Mucosa of descending colon (tissue), 3 donors: ENCODE measurements around the gene POP4. TPM values are rescaled to one million over a fixed set of nuclear protein-coding genes. Genes with fewer than 3 reads are reported as not detected.
A peak's percentile ranks its signal among the peaks of the same experiment; 100 is the strongest.

ENCODE experiments used
- ATAC-seq: fragments of 200-7000 bp; cut with Tn5 transposase; one replicate; pipeline ENCODE4 v1.9.1; 2020; ENCODE audit warnings: mild to moderate bottlenecking, moderate library complexity
- DNase-seq, 3 donors: peaks; one replicate each; pipeline ENCODE4 v3.0.0-alpha.2; 2020
- H3K36me3 ChIP-seq: fragments of 200-600 bp; one replicate; pipeline ENCODE4 v1.8.0; 2021; ENCODE audit warnings: low read depth, mild to moderate bottlenecking
- H3K4me1 ChIP-seq: fragments of 200-600 bp; one replicate; pipeline ENCODE4 v1.8.0; 2021; ENCODE audit warnings: low read depth, mild to moderate bottlenecking
- H3K4me3 ChIP-seq: fragments of 200-600 bp; one replicate; pipeline ENCODE4 v1.8.0; 2021; ENCODE audit warnings: mild to moderate bottlenecking
- H3K9me3 ChIP-seq: fragments of 200-600 bp; one replicate; pipeline ENCODE4 v1.8.0; 2021; ENCODE audit warnings: mild to moderate bottlenecking
- intact Hi-C, 2 donors: fragments of 100-400 bp; cut with DNase I in 1 of 2; cut with micrococcal nuclease in 1 of 2; formaldehyde crosslinking; loops; one replicate each; pipeline versions ENCODE4 v1.11.0 to v1.11.1; 2022; cut with DNase I, micrococcal nuclease
- total RNA-seq, 3 donors: library from RNA; stranded (reverse); fragmentation: NEBNext Ultra II Directional in 2 of 3; extraction: Animal tissue kit (Norgen Biotek cat#: 25700) in 2 of 3; gene quantifications; one replicate each; pipeline versions ENCODE4 v1.2.1 to v1.2.4, GENCODE V29; 2021 to 2023
- TF ChIP-seq, protein P1 (sequence below): fragments of 200-600 bp; IDR thresholded peaks from one replicate; pipeline ENCODE4 v1.8.0; 2022; ENCODE audit warnings: antibody characterized with exemption, mild to moderate bottlenecking
- donor health status: DM: no; HTN: no; CAD: no; lungs with moderate emphysema.
- donor health status: DM: no; HTN: no; CAD: no.
- donor health status: DM: no; HTN: yes; CAD: no.

The POP4 gene
- total RNA-seq, 3 donors from 2014 or later: 53.1 to 67.1 (median 65.6) TPM

GRCh38 chr19:29618434-29618833 lies 12.4 kb downstream of the POP4 start:
- no peaks in the 10 kb centered on the region for H3K4me1 ChIP-seq
- DNase-seq (peak in 1 of 3 donors; percentile 32), ATAC-seq (no peak)
- intact Hi-C loops: loop anchor here in 1 of 2 donors (10.0 kb wide), 1 partner anchor 76 kb away; no protein-coding TSS in a partner anchor
- no peaks in the 10 kb centered on the region for H3K36me3 ChIP-seq
- no peak overlapping the region for H3K4me3 ChIP-seq
- TF ChIP-seq, protein P1, sequence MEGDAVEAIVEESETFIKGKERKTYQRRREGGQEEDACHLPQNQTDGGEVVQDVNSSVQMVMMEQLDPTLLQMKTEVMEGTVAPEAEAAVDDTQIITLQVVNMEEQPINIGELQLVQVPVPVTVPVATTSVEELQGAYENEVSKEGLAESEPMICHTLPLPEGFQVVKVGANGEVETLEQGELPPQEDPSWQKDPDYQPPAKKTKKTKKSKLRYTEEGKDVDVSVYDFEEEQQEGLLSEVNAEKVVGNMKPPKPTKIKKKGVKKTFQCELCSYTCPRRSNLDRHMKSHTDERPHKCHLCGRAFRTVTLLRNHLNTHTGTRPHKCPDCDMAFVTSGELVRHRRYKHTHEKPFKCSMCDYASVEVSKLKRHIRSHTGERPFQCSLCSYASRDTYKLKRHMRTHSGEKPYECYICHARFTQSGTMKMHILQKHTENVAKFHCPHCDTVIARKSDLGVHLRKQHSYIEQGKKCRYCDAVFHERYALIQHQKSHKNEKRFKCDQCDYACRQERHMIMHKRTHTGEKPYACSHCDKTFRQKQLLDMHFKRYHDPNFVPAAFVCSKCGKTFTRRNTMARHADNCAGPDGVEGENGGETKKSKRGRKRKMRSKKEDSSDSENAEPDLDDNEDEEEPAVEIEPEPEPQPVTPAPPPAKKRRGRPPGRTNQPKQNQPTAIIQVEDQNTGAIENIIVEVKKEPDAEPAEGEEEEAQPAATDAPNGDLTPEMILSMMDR: no peak
- H3K9me3 ChIP-seq: no peaks in the 10 kb centered on the region

GRCh38 chr19:29618871-29619270 lies 12.8 kb downstream of the POP4 start:
- peak in 1 of 3 donors; percentile 10 for DNase-seq
- no peaks in the 10 kb centered on the region for H3K9me3 ChIP-seq
- H3K36me3 ChIP-seq: no peaks in the 10 kb centered on the region
- TF ChIP-seq, protein P1: no peak
- no peak overlapping the region for H3K4me3 ChIP-seq
- no peak for ATAC-seq
- H3K4me1 ChIP-seq: no peaks in the 10 kb centered on the region
- intact Hi-C loops: loop anchor here in 1 of 2 donors (10.0 kb wide), 1 partner anchor 76 kb away; no protein-coding TSS in a partner anchor

- H3K4me3 ChIP-seq: no peak overlapping the region
- no peaks in the 10 kb centered on the region for H3K4me1 ChIP-seq
- peak in 2 of 3 donors; percentile 25 to 48 for DNase-seq
- intact Hi-C loops: no loop called here
- TF ChIP-seq, protein P1: no peak
- ATAC-seq: peak; percentile 18
- no peaks in the 10 kb centered on the region for H3K36me3 ChIP-seq
- H3K9me3 ChIP-seq: no peaks in the 10 kb centered on the region
These were observed 14.9 kb downstream of the POP4 start for GRCh38 chr19:29620931-29621351.

GRCh38 chr19:29622166-29623070 lies 16.3 kb downstream of the POP4 start:
- no peaks in the 10 kb centered on the region for H3K4me1 ChIP-seq
- TF ChIP-seq, protein P1: no peak
- H3K4me3 ChIP-seq: no peak overlapping the region
- no peaks in the 10 kb centered on the region for H3K9me3 ChIP-seq
- intact Hi-C loops: no loop called here
- DNase-seq: no peak
- H3K36me3 ChIP-seq: no peaks in the 10 kb centered on the region
- no peak for ATAC-seq

GRCh38 chr19:29623726-29624488 lies 17.8 kb downstream of the POP4 start:
- intact Hi-C loops: no loop called here
- DNase-seq (peak in 1 of 3 donors; percentile 9), ATAC-seq (peak; percentile 61)
- Histone ChIP-seq H3K9me3 (no peaks in the 10 kb centered on the region), H3K4me1 (no peaks in the 10 kb centered on the region), H3K36me3 (no peaks in the 10 kb centered on the region), H3K4me3 (no peak overlapping the region)
- TF ChIP-seq, protein P1: no peak
